ENCODE data around the gene ASIC4.

ASIC4 gene

DNA sequence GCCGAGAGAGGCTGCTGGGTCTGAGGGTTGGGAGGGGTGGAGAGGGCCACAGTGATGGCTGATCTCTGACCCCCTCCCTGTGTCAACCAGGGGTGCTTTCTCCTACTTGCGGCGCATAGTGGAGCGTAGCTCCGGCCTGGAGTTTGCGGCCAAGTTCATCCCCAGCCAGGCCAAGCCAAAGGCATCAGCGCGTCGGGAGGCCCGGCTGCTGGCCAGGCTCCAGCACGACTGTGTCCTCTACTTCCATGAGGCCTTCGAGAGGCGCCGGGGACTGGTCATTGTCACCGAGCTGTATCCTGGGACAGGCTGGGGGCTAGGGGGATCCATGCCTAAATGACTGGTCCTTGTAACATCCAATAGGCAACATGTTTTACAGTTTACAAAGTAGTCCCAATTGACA, 36.5 kb upstream of the ASIC4 start:
- H3K27me3 ChIP-seq (ENCODE audit: low read length) = no peaks in the 10 kb centered on the region
- no peaks in the 10 kb centered on the region for H3K36me3 ChIP-seq (ENCODE audit: low read length)

DNA sequence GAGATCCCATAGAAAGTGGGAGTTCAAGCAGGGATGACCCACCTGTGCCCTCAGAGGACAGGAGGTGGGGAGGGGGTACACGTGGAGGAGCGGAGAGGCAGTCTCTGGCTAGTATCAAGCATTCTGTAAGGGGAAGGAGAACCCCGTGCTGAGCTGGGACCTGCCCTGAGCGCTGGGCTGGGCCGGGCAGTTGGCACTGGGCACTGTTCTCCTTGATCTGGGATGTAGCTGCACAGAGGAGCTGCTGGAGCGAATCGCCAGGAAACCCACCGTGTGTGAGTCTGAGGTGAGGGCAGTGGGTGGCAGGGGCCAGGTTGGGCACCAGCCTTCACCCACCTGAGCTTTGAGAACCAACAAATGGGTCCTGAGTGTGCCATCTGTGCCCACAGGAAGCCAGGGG, 35.4 kb upstream of the ASIC4 start:
- Histone ChIP-seq H3K9me3 (ENCODE audit: insufficient read depth, low read length) (no peaks in the 10 kb centered on the region), H2AFZ (ENCODE audit: low read depth, low read length, severe bottlenecking) (no peak overlapping the region), H3K4me3 (ENCODE audit: insufficient read depth, low read length, poor library complexity, severe bottlenecking) (no peak overlapping the region), H3K9ac (ENCODE audit: low read length) (no peak overlapping the region), H3K27me3 (ENCODE audit: low read length) (no peaks in the 10 kb centered on the region), H3F3A (ENCODE audit: insufficient read depth) (no peaks in the 10 kb centered on the region), H4K20me1 (ENCODE audit: low read depth, low read length) (no peaks in the 10 kb centered on the region), H3K79me2 (ENCODE audit: insufficient read depth, low read length) (no peaks in the 10 kb centered on the region), H3K27ac (ENCODE audit: low read depth, low read length) (no peak overlapping the region), H3K36me3 (ENCODE audit: low read length) (no peaks in the 10 kb centered on the region), H3K4me2 (ENCODE audit: low read depth, low read length, poor library complexity, severe bottlenecking) (no peak overlapping the region), H3K9me2 (replicated peaks; ENCODE audit: insufficient read depth, low read length) (no peaks in the 10 kb centered on the region)
- no peak for TF ChIP-seq EZH2phosphoT487 (conservative IDR thresholded peaks at IDR 0.05; ENCODE audit: low read length)
- TF ChIP-seq, protein P1, sequence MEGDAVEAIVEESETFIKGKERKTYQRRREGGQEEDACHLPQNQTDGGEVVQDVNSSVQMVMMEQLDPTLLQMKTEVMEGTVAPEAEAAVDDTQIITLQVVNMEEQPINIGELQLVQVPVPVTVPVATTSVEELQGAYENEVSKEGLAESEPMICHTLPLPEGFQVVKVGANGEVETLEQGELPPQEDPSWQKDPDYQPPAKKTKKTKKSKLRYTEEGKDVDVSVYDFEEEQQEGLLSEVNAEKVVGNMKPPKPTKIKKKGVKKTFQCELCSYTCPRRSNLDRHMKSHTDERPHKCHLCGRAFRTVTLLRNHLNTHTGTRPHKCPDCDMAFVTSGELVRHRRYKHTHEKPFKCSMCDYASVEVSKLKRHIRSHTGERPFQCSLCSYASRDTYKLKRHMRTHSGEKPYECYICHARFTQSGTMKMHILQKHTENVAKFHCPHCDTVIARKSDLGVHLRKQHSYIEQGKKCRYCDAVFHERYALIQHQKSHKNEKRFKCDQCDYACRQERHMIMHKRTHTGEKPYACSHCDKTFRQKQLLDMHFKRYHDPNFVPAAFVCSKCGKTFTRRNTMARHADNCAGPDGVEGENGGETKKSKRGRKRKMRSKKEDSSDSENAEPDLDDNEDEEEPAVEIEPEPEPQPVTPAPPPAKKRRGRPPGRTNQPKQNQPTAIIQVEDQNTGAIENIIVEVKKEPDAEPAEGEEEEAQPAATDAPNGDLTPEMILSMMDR (IDR thresholded peaks at IDR 0.05; ENCODE audit: insufficient read depth, low read length, poor library complexity, severe bottlenecking) = no peak

More for the DNA sequence above, 36.5 kb upstream of the ASIC4 start:
- Histone ChIP-seq H3K4me2 (ENCODE audit: low read depth, low read length, poor library complexity, severe bottlenecking) (no peak overlapping the region), H3K79me2 (ENCODE audit: insufficient read depth, low read length) (no peaks in the 10 kb centered on the region), H3K27ac (ENCODE audit: low read depth, low read length) (no peak overlapping the region), H3K9ac (ENCODE audit: low read length) (no peak overlapping the region), H4K20me1 (ENCODE audit: low read depth, low read length) (no peaks in the 10 kb centered on the region), H3K9me3 (ENCODE audit: insufficient read depth, low read length) (no peaks in the 10 kb centered on the region), H3K9me2 (replicated peaks; ENCODE audit: insufficient read depth, low read length) (no peaks in the 10 kb centered on the region), H3F3A (ENCODE audit: insufficient read depth) (no peaks in the 10 kb centered on the region), H3K4me3 (ENCODE audit: insufficient read depth, low read length, poor library complexity, severe bottlenecking) (no peak overlapping the region), H2AFZ (ENCODE audit: low read depth, low read length, severe bottlenecking) (no peak overlapping the region)
- TF ChIP-seq EZH2phosphoT487 (conservative IDR thresholded peaks at IDR 0.05; ENCODE audit: low read length) = no peak
- TF ChIP-seq, protein P1 (IDR thresholded peaks at IDR 0.05; ENCODE audit: insufficient read depth, low read length, poor library complexity, severe bottlenecking) = no peak

DNA sequence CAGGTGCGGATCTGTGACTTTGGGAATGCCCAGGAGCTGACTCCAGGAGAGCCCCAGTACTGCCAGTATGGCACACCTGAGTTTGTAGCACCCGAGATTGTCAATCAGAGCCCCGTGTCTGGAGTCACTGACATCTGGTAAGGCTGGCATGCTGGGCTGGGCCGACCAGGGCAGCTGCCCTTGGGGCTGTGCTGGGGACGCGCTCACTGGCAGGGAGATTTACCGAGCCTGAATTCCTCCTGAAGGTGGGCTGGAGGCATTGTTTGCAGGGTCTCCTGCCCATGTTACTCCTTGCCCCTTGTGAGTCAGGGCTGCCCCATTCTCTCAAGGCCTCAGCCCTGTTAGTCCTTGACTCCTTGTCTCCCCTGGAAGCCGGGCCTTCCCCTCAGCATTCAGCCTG, 34.3 kb upstream of the ASIC4 start:
- Histone ChIP-seq H3K36me3 (ENCODE audit: low read length) (no peaks in the 10 kb centered on the region), H3K27me3 (ENCODE audit: low read length) (no peaks in the 10 kb centered on the region), H4K20me1 (ENCODE audit: low read depth, low read length) (no peaks in the 10 kb centered on the region), H3K9ac (ENCODE audit: low read length) (no peak overlapping the region), H3K79me2 (ENCODE audit: insufficient read depth, low read length) (no peaks in the 10 kb centered on the region), H3K9me2 (replicated peaks; ENCODE audit: insufficient read depth, low read length) (no peaks in the 10 kb centered on the region), H3K27ac (ENCODE audit: low read depth, low read length) (no peak overlapping the region), H3K4me3 (ENCODE audit: insufficient read depth, low read length, poor library complexity, severe bottlenecking) (no peak overlapping the region), H3F3A (ENCODE audit: insufficient read depth) (no peaks in the 10 kb centered on the region), H3K9me3 (ENCODE audit: insufficient read depth, low read length) (no peaks in the 10 kb centered on the region), H3K4me2 (ENCODE audit: low read depth, low read length, poor library complexity, severe bottlenecking) (no peak overlapping the region), H2AFZ (ENCODE audit: low read depth, low read length, severe bottlenecking) (no peak overlapping the region)
- no peak for TF ChIP-seq EZH2phosphoT487 (conservative IDR thresholded peaks at IDR 0.05; ENCODE audit: low read length)
- TF ChIP-seq, protein P1 (IDR thresholded peaks at IDR 0.05; ENCODE audit: insufficient read depth, low read length, poor library complexity, severe bottlenecking) = no peak
